ENCODE measurements around the gene MANF.

Gene MANF

GRCh38 chr3:51353691-51354090 is 31.4 kb upstream of the MANF start:
- no peaks in the 10 kb centered on the region for H3K36me3 ChIP-seq (ENCODE audit: low read length)
- H2AFZ ChIP-seq (ENCODE audit: low read depth, low read length, severe bottlenecking), result no peak overlapping the region
- H3K79me2 ChIP-seq (ENCODE audit: insufficient read depth, low read length), result no peaks in the 10 kb centered on the region
- no peaks in the 10 kb centered on the region for H4K20me1 ChIP-seq (ENCODE audit: low read depth, low read length)
- no peak for TF ChIP-seq CTCF (IDR thresholded peaks at IDR 0.05; ENCODE audit: insufficient read depth, low read length, poor library complexity, severe bottlenecking)
- no peaks in the 10 kb centered on the region for H3F3A ChIP-seq (ENCODE audit: insufficient read depth)
- no peak overlapping the region for H3K9ac ChIP-seq (ENCODE audit: low read length)
- no peak overlapping the region for H3K27ac ChIP-seq (ENCODE audit: low read depth, low read length)
- no peak overlapping the region for H3K4me2 ChIP-seq (ENCODE audit: low read depth, low read length, poor library complexity, severe bottlenecking)
- H3K9me3 ChIP-seq (ENCODE audit: insufficient read depth, low read length), result no peaks in the 10 kb centered on the region
- H3K9me2 ChIP-seq (replicated peaks; ENCODE audit: insufficient read depth, low read length), result no peaks in the 10 kb centered on the region
- no peaks in the 10 kb centered on the region for H3K27me3 ChIP-seq (ENCODE audit: low read length)
- no peak overlapping the region for H3K4me3 ChIP-seq (ENCODE audit: insufficient read depth, low read length, poor library complexity, severe bottlenecking)

GRCh38 chr3:51354172-51354571 is 30.9 kb upstream of the MANF start:
- Histone ChIP-seq H3K79me2 (ENCODE audit: insufficient read depth, low read length) (no peaks in the 10 kb centered on the region), H3K36me3 (ENCODE audit: low read length) (no peaks in the 10 kb centered on the region), H3K4me3 (ENCODE audit: insufficient read depth, low read length, poor library complexity, severe bottlenecking) (no peak overlapping the region), H3K9me2 (replicated peaks; ENCODE audit: insufficient read depth, low read length) (no peaks in the 10 kb centered on the region), H3F3A (ENCODE audit: insufficient read depth) (no peaks in the 10 kb centered on the region), H3K27ac (ENCODE audit: low read depth, low read length) (no peak overlapping the region), H3K9me3 (ENCODE audit: insufficient read depth, low read length) (no peaks in the 10 kb centered on the region), H3K4me2 (ENCODE audit: low read depth, low read length, poor library complexity, severe bottlenecking) (no peak overlapping the region), H2AFZ (ENCODE audit: low read depth, low read length, severe bottlenecking) (no peak overlapping the region), H3K9ac (ENCODE audit: low read length) (no peak overlapping the region), H3K27me3 (ENCODE audit: low read length) (no peaks in the 10 kb centered on the region), H4K20me1 (ENCODE audit: low read depth, low read length) (no peaks in the 10 kb centered on the region)
- TF ChIP-seq CTCF (IDR thresholded peaks at IDR 0.05; ENCODE audit: insufficient read depth, low read length, poor library complexity, severe bottlenecking) (no peak), EZH2phosphoT487 (conservative IDR thresholded peaks at IDR 0.05; ENCODE audit: low read length) (no peak)

GRCh38 chr3:51354731-51355615 is 30.1 kb upstream of the MANF start:
- TF ChIP-seq EZH2phosphoT487 (conservative IDR thresholded peaks at IDR 0.05; ENCODE audit: low read length), result no peak
- TF ChIP-seq CTCF (IDR thresholded peaks at IDR 0.05; ENCODE audit: insufficient read depth, low read length, poor library complexity, severe bottlenecking), result no peak
- Histone ChIP-seq H3K9ac (ENCODE audit: low read length) (no peak overlapping the region), H3K9me3 (ENCODE audit: insufficient read depth, low read length) (no peaks in the 10 kb centered on the region), H3K4me3 (ENCODE audit: insufficient read depth, low read length, poor library complexity, severe bottlenecking) (no peak overlapping the region), H3K27ac (ENCODE audit: low read depth, low read length) (no peak overlapping the region), H4K20me1 (ENCODE audit: low read depth, low read length) (no peaks in the 10 kb centered on the region), H3K36me3 (ENCODE audit: low read length) (no peaks in the 10 kb centered on the region), H3K79me2 (ENCODE audit: insufficient read depth, low read length) (no peaks in the 10 kb centered on the region), H3K27me3 (ENCODE audit: low read length) (no peaks in the 10 kb centered on the region), H3K4me2 (ENCODE audit: low read depth, low read length, poor library complexity, severe bottlenecking) (no peak overlapping the region), H2AFZ (ENCODE audit: low read depth, low read length, severe bottlenecking) (no peak overlapping the region), H3K9me2 (replicated peaks; ENCODE audit: insufficient read depth, low read length) (no peaks in the 10 kb centered on the region), H3F3A (ENCODE audit: insufficient read depth) (no peaks in the 10 kb centered on the region)

Measured in SU-DHL-6 (cell line).